ENCODE measurements around the gene PRR23B. TPM values are rescaled to one million over a fixed set of nuclear protein-coding genes. Genes with fewer than 3 reads are reported as not detected.

The PRR23B gene
- total RNA-seq, result not detected in 2 replicates
- total RNA-seq (2013), result not detected
- polyA plus RNA-seq, result not detected in 2 replicates
- not detected in 2 replicates for polyA minus RNA-seq

- 73% methylated on average over 14 of the region's 19 CpGs for WGBS (ENCODE audit: insufficient coverage)
Observed at GRCh38 chr3:139020868-139021234, at the start of gene PRR23B. Gene PRR23B, minus strand, starts transcription at chr3:139020926. Its CDS starts 265 bp downstream, at chr3:139020661.

GRCh38 chr3:139062918-139063317 lies 42.2 kb upstream of the PRR23B start:
- H3K4me1 Mint-ChIP-seq, result no peaks in the 10 kb centered on the region
- H2AFZ ChIP-seq (ENCODE audit: insufficient read depth, low read depth, low read length, poor library complexity, severe bottlenecking), result no peak overlapping the region
- no peak overlapping the region for H3K4me3 Mint-ChIP-seq
- no peaks in the 10 kb centered on the region for H3K27me3 Mint-ChIP-seq
- no peaks in the 10 kb centered on the region for H3K4me1 ChIP-seq (ENCODE audit: control insufficient read depth in 2 of 2, insufficient read depth in 2 of 2, low read length in 2 of 2)
- no peak for TF ChIP-seq EZH2 (IDR thresholded peaks at IDR 0.05; ENCODE audit: borderline replicate concordance, insufficient read depth, low read depth, low read length, poor library complexity, severe bottlenecking)
- TF ChIP-seq CTCF (IDR thresholded peaks at IDR 0.05), result no peak
- no peak overlapping the region for H3K4me2 ChIP-seq (replicated peaks; ENCODE audit: low read depth, low read length, poor library complexity, severe bottlenecking)
- H3K27ac Mint-ChIP-seq, result no peak overlapping the region
- H3K79me2 ChIP-seq (ENCODE audit: control insufficient read depth, insufficient read depth, low read length), result no peaks in the 10 kb centered on the region
- peaks cover 0 to 1% (median 0%) of the 10 kb centered on the region in 3 donors for H3K9me3 ChIP-seq (ENCODE audit: control extremely low read depth in 1 of 3, control insufficient read depth in 2 of 3, insufficient read depth in 1 of 3, low read length in 2 of 3)
- H3K4me3 ChIP-seq (ENCODE audit: control extremely low read depth in 1 of 5, extremely low read depth in 1 of 5, insufficient read depth in 1 of 5, low read depth in 2 of 5, low read length in 4 of 5), result no peak overlapping the region
- ATAC-seq (ENCODE audit: low read depth) (no peak), DNase-seq (no peak)
- no peaks in the 10 kb centered on the region for H3K9me3 Mint-ChIP-seq (ENCODE audit: insufficient read depth)
- H4K20me1 ChIP-seq (ENCODE audit: control insufficient read depth, insufficient read depth, low read length, poor library complexity, severe bottlenecking), result no peaks in the 10 kb centered on the region
- no peaks in the 10 kb centered on the region for H3K36me3 ChIP-seq (replicated peaks in 1 of 2; ENCODE audit: control extremely low read depth in 1 of 2, control insufficient read depth in 1 of 2, extremely low read depth in 1 of 2, insufficient read depth in 2 of 2, low read length in 1 of 2)
- H3K27me3 ChIP-seq (replicated peaks in 1 of 4; ENCODE audit: control extremely low read depth in 1 of 4, control insufficient read depth in 3 of 4, insufficient read depth in 4 of 4, low read length in 3 of 4), result no peaks in the 10 kb centered on the region
- WGBS (ENCODE audit: insufficient coverage), result no CpG with 5 or more reads among the region's 1 CpG
- H3K9ac ChIP-seq (ENCODE audit: low read length), result no peak overlapping the region
- intact Hi-C loops (cut with micrococcal nuclease), result no loop called here
- ChIA-PET POLR2A (no interaction called here), CTCF (no interaction called here)
- no peak overlapping the region for H3K27ac ChIP-seq (ENCODE audit: low read length in 2 of 2)

More at GRCh38 chr3:139020868-139021234, at the start of gene PRR23B:
- H3K9me3 ChIP-seq (ENCODE audit: control extremely low read depth in 1 of 3, control insufficient read depth in 2 of 3, insufficient read depth in 1 of 3, low read length in 2 of 3), result peaks cover 0 to 25% (median 0%) of the 10 kb centered on the region in 3 donors
- DNase-seq, result no peak
- no peak within 1 kb of the TSS for H3K27ac Mint-ChIP-seq
- CTCF ChIA-PET, result no interaction called here
- intact Hi-C loops (cut with micrococcal nuclease), result no loop called here
- no peaks in the 10 kb centered on the region for H3K4me1 Mint-ChIP-seq
- H3K27me3 Mint-ChIP-seq, result peaks cover 6% of the 10 kb centered on the region
- H3K36me3 ChIP-seq (replicated peaks in 1 of 2; ENCODE audit: control extremely low read depth in 1 of 2, control insufficient read depth in 1 of 2, extremely low read depth in 1 of 2, insufficient read depth in 2 of 2, low read length in 1 of 2), result no peaks in the 10 kb centered on the region
- H3K9ac ChIP-seq (ENCODE audit: low read length), result no peak within 1 kb of the TSS
- peaks cover 2% of the 10 kb centered on the region for H3K9me3 Mint-ChIP-seq (ENCODE audit: insufficient read depth)
- no peak for TF ChIP-seq EZH2 (IDR thresholded peaks at IDR 0.05; ENCODE audit: borderline replicate concordance, insufficient read depth, low read depth, low read length, poor library complexity, severe bottlenecking)
- no peak for TF ChIP-seq CTCF (IDR thresholded peaks at IDR 0.05)
- no peak within 1 kb of the TSS for H3K4me2 ChIP-seq (replicated peaks; ENCODE audit: low read depth, low read length, poor library complexity, severe bottlenecking)
- H3K27me3 ChIP-seq (replicated peaks in 1 of 4; ENCODE audit: control extremely low read depth in 1 of 4, control insufficient read depth in 3 of 4, insufficient read depth in 4 of 4, low read length in 3 of 4), result no peaks in the 10 kb centered on the region
- H2AFZ ChIP-seq (ENCODE audit: insufficient read depth, low read depth, low read length, poor library complexity, severe bottlenecking), result no peak within 1 kb of the TSS
- H3K4me3 Mint-ChIP-seq, result no peak within 1 kb of the TSS
- H3K79me2 ChIP-seq (ENCODE audit: control insufficient read depth, insufficient read depth, low read length), result no peaks in the 10 kb centered on the region
- POLR2A ChIA-PET, result no interaction called here
- H4K20me1 ChIP-seq (ENCODE audit: control insufficient read depth, insufficient read depth, low read length, poor library complexity, severe bottlenecking), result no peaks in the 10 kb centered on the region
- H3K4me1 ChIP-seq (ENCODE audit: control insufficient read depth in 2 of 2, insufficient read depth in 2 of 2, low read length in 2 of 2), result no peaks in the 10 kb centered on the region
- H3K27ac ChIP-seq (ENCODE audit: low read length in 2 of 2), result no peak within 1 kb of the TSS
- no peak within 1 kb of the TSS for H3K4me3 ChIP-seq (ENCODE audit: control extremely low read depth in 1 of 5, extremely low read depth in 1 of 5, insufficient read depth in 1 of 5, low read depth in 2 of 5, low read length in 4 of 5)
- no peak for ATAC-seq (ENCODE audit: low read depth)

Data from B cell (primary cell).